WTC11 (cell line): ENCODE measurements around the gene WDR47. TPM values are rescaled to one million over a fixed set of nuclear protein-coding genes. Genes with fewer than 3 reads are reported as not detected.
A peak's percentile ranks its signal among the peaks of the same experiment; 100 is the strongest.

Experiments
- ARID4B ChIP-seq: sonication (generic); formaldehyde crosslinking; IDR thresholded peaks from 2 replicates; pipeline ENCODE4 v1.8.0; 2023; ENCODE audit warnings: missing genetic modification reagents, mild to moderate bottlenecking, borderline replicate concordance
- ATF3 ChIP-seq: sonication (generic); formaldehyde crosslinking; conservative IDR thresholded peaks from 2 replicates; pipeline ENCODE4 v1.8.1; 2022; ENCODE audit warnings: mild to moderate bottlenecking, missing genetic modification reagents
- CREB1 ChIP-seq: sonication (generic); formaldehyde crosslinking; IDR thresholded peaks from 2 replicates; pipeline ENCODE4 v1.8.0; 2023; ENCODE audit warnings: mild to moderate bottlenecking, missing genetic modification reagents
- E2F1 ChIP-seq: sonication (generic); formaldehyde crosslinking; IDR thresholded peaks from 2 replicates; pipeline ENCODE4 v1.8.0; 2022; ENCODE audit warnings: mild to moderate bottlenecking, missing genetic modification reagents
- EMX1 ChIP-seq: fragments of 250-450 bp; sonication (Bioruptor Pico); IDR thresholded peaks from 2 replicates; pipeline ENCODE4 v1.8.0; 2021; ENCODE audit warnings: mild to moderate bottlenecking
- FOXP1 ChIP-seq: sonication (generic); formaldehyde crosslinking; IDR thresholded peaks from 2 replicates; pipeline ENCODE4 v1.8.0; 2022; ENCODE audit warnings: missing genetic modification reagents, mild to moderate bottlenecking, moderate library complexity, borderline replicate concordance
- FOXP4 ChIP-seq: sonication (generic); formaldehyde crosslinking; IDR thresholded peaks from 2 replicates; pipeline ENCODE4 v1.8.0; 2022; ENCODE audit warnings: mild to moderate bottlenecking, missing genetic modification reagents
- GABPB1 ChIP-seq: sonication (generic); formaldehyde crosslinking; IDR thresholded peaks from 2 replicates; pipeline ENCODE4 v1.8.1; 2023; ENCODE audit warnings: mild to moderate bottlenecking, missing genetic modification reagents
- GRHL2 ChIP-seq: fragments of 250-450 bp; sonication (Bioruptor Pico); IDR thresholded peaks from 2 replicates; pipeline ENCODE4 v1.8.0; 2022; ENCODE audit warnings: mild to moderate bottlenecking, moderate library complexity; ENCODE audit not compliant: insufficient replicate concordance, severe bottlenecking
- HMGA2 ChIP-seq: fragments of 250-450 bp; sonication (Bioruptor Pico); IDR thresholded peaks from 2 replicates; pipeline ENCODE4 v1.4.0; 2021; ENCODE audit warnings: mild to moderate bottlenecking, moderate library complexity
- JAZF1 ChIP-seq: fragments of 250-450 bp; sonication (Bioruptor Pico); IDR thresholded peaks from 2 replicates; pipeline ENCODE4 v1.9.0; 2021; ENCODE audit warnings: moderate library complexity, mild to moderate bottlenecking, inconsistent platforms
- MLX ChIP-seq: sonication (generic); formaldehyde crosslinking; IDR thresholded peaks from 2 replicates; pipeline ENCODE4 v1.8.1; 2023; ENCODE audit warnings: mild to moderate bottlenecking, missing genetic modification reagents, moderate library complexity
- MXD4 ChIP-seq: fragments of 250-450 bp; sonication (Bioruptor Pico); IDR thresholded peaks from 2 replicates; pipeline ENCODE4 v1.8.0; 2021; ENCODE audit warnings: mild to moderate bottlenecking, moderate library complexity, borderline replicate concordance
- NFATC4 ChIP-seq: fragments of 250-450 bp; sonication (Bioruptor Pico); IDR thresholded peaks from 2 replicates; pipeline ENCODE4 v1.9.0; 2021; ENCODE audit warnings: mild to moderate bottlenecking
- NFE2L1 ChIP-seq: sonication (generic); formaldehyde crosslinking; IDR thresholded peaks from 2 replicates; pipeline ENCODE4 v1.8.1; 2023; ENCODE audit warnings: missing genetic modification reagents
- NFYB ChIP-seq: sonication (generic); formaldehyde crosslinking; conservative IDR thresholded peaks from 2 replicates; pipeline ENCODE4 v1.8.0; 2022; ENCODE audit warnings: low read depth, missing genetic modification reagents
- NR3C1 ChIP-seq: sonication (generic); formaldehyde crosslinking; conservative IDR thresholded peaks from 2 replicates; pipeline ENCODE4 v1.8.1; 2023; ENCODE audit warnings: low read depth, mild to moderate bottlenecking, missing genetic modification reagents
- PRDM15 ChIP-seq: sonication (generic); formaldehyde crosslinking; IDR thresholded peaks from 2 replicates; pipeline ENCODE4 v1.8.0; 2022; ENCODE audit warnings: missing genetic modification reagents
- RELA ChIP-seq: sonication (generic); formaldehyde crosslinking; IDR thresholded peaks from 2 replicates; pipeline ENCODE4 v1.8.1; 2022; ENCODE audit warnings: missing genetic modification reagents, mild to moderate bottlenecking, borderline replicate concordance
- SMAD3 ChIP-seq: sonication (generic); formaldehyde crosslinking; IDR thresholded peaks from 2 replicates; pipeline ENCODE4 v1.8.0; 2022; ENCODE audit warnings: missing genetic modification reagents, mild to moderate bottlenecking, borderline replicate concordance
- SOX15 ChIP-seq: fragments of 250-450 bp; sonication (Bioruptor Pico); IDR thresholded peaks from 2 replicates; pipeline ENCODE4 v1.9.0; 2021; ENCODE audit warnings: mild to moderate bottlenecking
- SP1 ChIP-seq: sonication (generic); formaldehyde crosslinking; conservative IDR thresholded peaks from 2 replicates; pipeline ENCODE4 v1.8.1; 2022; ENCODE audit warnings: missing genetic modification reagents
- TEAD1 ChIP-seq: sonication (generic); formaldehyde crosslinking; IDR thresholded peaks from 2 replicates; pipeline ENCODE4 v1.8.0; 2022; ENCODE audit warnings: mild to moderate bottlenecking, missing genetic modification reagents
- ZNF423 ChIP-seq: fragments of 250-450 bp; sonication (Bioruptor Pico); IDR thresholded peaks from 2 replicates; pipeline ENCODE4 v2.1.2; 2022; ENCODE audit warnings: mild to moderate bottlenecking, moderate library complexity
- ZSCAN18 ChIP-seq: fragments of 250-450 bp; sonication (Bioruptor Pico); IDR thresholded peaks from 2 replicates; pipeline ENCODE4 v2.1.2; 2022; ENCODE audit warnings: mild to moderate bottlenecking, moderate library complexity
- total RNA-seq: library from RNA; stranded (reverse); gene quantifications from 3 replicates; pipeline ENCODE4 v1.2.3, GENCODE V29; 2021

The WDR47 gene
- total RNA-seq, 1 experiment from 2014 or later: 7.0 TPM

GRCh38 chr1:108963052-108963686, 78.7 kb downstream of the WDR47 start, which contains the start of gene CLCC1 (continued):
- no peak for TF ChIP-seq MLX
- peak; percentile 22 for TF ChIP-seq NFYB (CRISPR knock-in tag)
- TF ChIP-seq NFE2L1: peak; percentile 80
- TF ChIP-seq GABPB1 (CRISPR knock-in tag): peak; percentile 51; the same call in 1 of the 2 replicates
- peak; percentile 65 for TF ChIP-seq TEAD1 (CRISPR knock-in tag)
- TF ChIP-seq SMAD3 (CRISPR knock-in tag): peak; percentile 65; the same call in 1 of the 2 replicates
- no peak for TF ChIP-seq EMX1 (CRISPR knock-in tag)
- no peak for TF ChIP-seq CREB1 (CRISPR knock-in tag)
- TF ChIP-seq NR3C1: no peak
- TF ChIP-seq RELA (CRISPR knock-in tag): no peak; the same call in 1 of the 2 replicates
- TF ChIP-seq FOXP4 (CRISPR knock-in tag): peak; percentile 74
- no peak for TF ChIP-seq HMGA2
- peak; percentile 65 for TF ChIP-seq SP1 (CRISPR knock-in tag)
- no peak for TF ChIP-seq ZSCAN18 (CRISPR knock-in tag)
- TF ChIP-seq E2F1: peak; percentile 79
- no peak for TF ChIP-seq JAZF1 (CRISPR knock-in tag)
- TF ChIP-seq ARID4B (CRISPR knock-in tag): peak; percentile 80
- TF ChIP-seq ZNF423: peak; percentile 38; the same call in 1 of the 2 replicates
- TF ChIP-seq SOX15: no peak
- no peak for TF ChIP-seq NFATC4
- TF ChIP-seq FOXP1 (CRISPR knock-in tag): peak; percentile 84
- TF ChIP-seq ATF3 (CRISPR knock-in tag): no peak
- TF ChIP-seq MXD4 (CRISPR knock-in tag): no peak
- 0 out of 2 replicates have a peak, but pooled peaks have one; percentile 18 for TF ChIP-seq PRDM15
- no peak for TF ChIP-seq GRHL2 (CRISPR knock-in tag)
